ENCODE measurements around the gene DIS3L2.

The DIS3L2 gene

GRCh38 chr2:232027530-232027929 lies 66.0 kb downstream of the DIS3L2 start:
- no peak for ATAC-seq
- no peak for TF ChIP-seq ZNF565 (CRISPR knock-in tag; conservative IDR thresholded peaks at IDR 0.05; ENCODE audit: low read depth)
- no peak for TF ChIP-seq CREB5 (CRISPR knock-in tag; IDR thresholded peaks at IDR 0.05; ENCODE audit: low read depth)
- TF ChIP-seq ZNF8 (CRISPR knock-in tag; IDR thresholded peaks at IDR 0.05) = no peak
- TF ChIP-seq TCF4 (CRISPR knock-in tag; IDR thresholded peaks at IDR 0.05; ENCODE audit: borderline replicate concordance) = no peak
- no peak for TF ChIP-seq CSDC2 (CRISPR knock-in tag; IDR thresholded peaks at IDR 0.05)
- TF ChIP-seq PPARA (CRISPR knock-in tag; IDR thresholded peaks at IDR 0.05; ENCODE audit: borderline replicate concordance) = no peak
- no peak for TF ChIP-seq ESRRG (CRISPR knock-in tag; IDR thresholded peaks at IDR 0.05)
- no peak for TF ChIP-seq CSRNP3 (CRISPR knock-in tag; IDR thresholded peaks at IDR 0.05)
- TF ChIP-seq PATZ1 (CRISPR knock-in tag; IDR thresholded peaks at IDR 0.05; ENCODE audit: borderline replicate concordance) = no peak
- TF ChIP-seq ZC3H10 (CRISPR knock-in tag; IDR thresholded peaks at IDR 0.05) = no peak
- no peak for TF ChIP-seq ZFP3 (CRISPR knock-in tag; IDR thresholded peaks at IDR 0.05)
- no peak for TF ChIP-seq OSR1 (CRISPR knock-in tag; IDR thresholded peaks at IDR 0.05)
- no peak for TF ChIP-seq GLIS3 (CRISPR knock-in tag; IDR thresholded peaks at IDR 0.05)
- no peak for TF ChIP-seq ZNF70 (CRISPR knock-in tag; IDR thresholded peaks at IDR 0.05)
- TF ChIP-seq ZFP30 (CRISPR knock-in tag; IDR thresholded peaks at IDR 0.05) = no peak
- no peak for TF ChIP-seq RARB (CRISPR knock-in tag; IDR thresholded peaks at IDR 0.05)

- ATAC-seq = no peak
Measured at GRCh38 chr2:232028071-232028470, 66.6 kb downstream of the DIS3L2 start.

GRCh38 chr2:232028631-232029030 lies 67.1 kb downstream of the DIS3L2 start:
- TF ChIP-seq RARB (CRISPR knock-in tag; IDR thresholded peaks at IDR 0.05) (no peak), GLIS3 (CRISPR knock-in tag; IDR thresholded peaks at IDR 0.05) (no peak), CSRNP3 (CRISPR knock-in tag; IDR thresholded peaks at IDR 0.05) (no peak), ZFP3 (CRISPR knock-in tag; IDR thresholded peaks at IDR 0.05) (no peak), CREB5 (CRISPR knock-in tag; IDR thresholded peaks at IDR 0.05; ENCODE audit: low read depth) (no peak), ZNF8 (CRISPR knock-in tag; IDR thresholded peaks at IDR 0.05) (no peak), ZC3H10 (CRISPR knock-in tag; IDR thresholded peaks at IDR 0.05) (no peak), ISL1 (CRISPR knock-in tag; IDR thresholded peaks at IDR 0.05) (no peak), ZNF70 (CRISPR knock-in tag; IDR thresholded peaks at IDR 0.05) (no peak), ZNF565 (CRISPR knock-in tag; conservative IDR thresholded peaks at IDR 0.05; ENCODE audit: low read depth) (no peak), OSR1 (CRISPR knock-in tag; IDR thresholded peaks at IDR 0.05) (no peak)
- ATAC-seq = no peak

More at GRCh38 chr2:232028071-232028470, 66.6 kb downstream of the DIS3L2 start:
- no peak for TF ChIP-seq PPARA (CRISPR knock-in tag; IDR thresholded peaks at IDR 0.05; ENCODE audit: borderline replicate concordance)

GRCh38 chr2:232029346-232029745 lies 67.8 kb downstream of the DIS3L2 start:
- no peak for ATAC-seq
- TF ChIP-seq RARB (CRISPR knock-in tag; IDR thresholded peaks at IDR 0.05) (no peak), PATZ1 (CRISPR knock-in tag; IDR thresholded peaks at IDR 0.05; ENCODE audit: borderline replicate concordance) (no peak), ZC3H10 (CRISPR knock-in tag; IDR thresholded peaks at IDR 0.05) (no peak), ZNF8 (CRISPR knock-in tag; IDR thresholded peaks at IDR 0.05) (no peak), CREB5 (CRISPR knock-in tag; IDR thresholded peaks at IDR 0.05; ENCODE audit: low read depth) (no peak), CSRNP3 (CRISPR knock-in tag; IDR thresholded peaks at IDR 0.05) (no peak), ZNF70 (CRISPR knock-in tag; IDR thresholded peaks at IDR 0.05) (no peak), ZFP3 (CRISPR knock-in tag; IDR thresholded peaks at IDR 0.05) (no peak), BACH2 (CRISPR knock-in tag; IDR thresholded peaks at IDR 0.05; ENCODE audit: borderline replicate concordance) (no peak), ZFP30 (CRISPR knock-in tag; IDR thresholded peaks at IDR 0.05) (no peak), OSR1 (CRISPR knock-in tag; IDR thresholded peaks at IDR 0.05) (no peak), ESRRG (CRISPR knock-in tag; IDR thresholded peaks at IDR 0.05) (no peak), ZNF565 (CRISPR knock-in tag; conservative IDR thresholded peaks at IDR 0.05; ENCODE audit: low read depth) (no peak), TCF4 (CRISPR knock-in tag; IDR thresholded peaks at IDR 0.05; ENCODE audit: borderline replicate concordance) (no peak), TOX (CRISPR knock-in tag; IDR thresholded peaks at IDR 0.05; ENCODE audit: borderline replicate concordance) (no peak), GLIS3 (CRISPR knock-in tag; IDR thresholded peaks at IDR 0.05) (no peak), SNAI2 (CRISPR knock-in tag; IDR thresholded peaks at IDR 0.05) (no peak)

Measured in SK-N-SH treated with all-trans-retinoic acid at 6 μM for 48 hours (cell line).